Glomerular visceral epithelial cell (primary cell): ENCODE results near the gene PACRG.

Experiments used
- DNase-seq: peaks from one replicate; pipeline ENCODE4 v3.0.0-alpha.2; 2016; ENCODE audit errors: extremely low spot score

The PACRG gene

GRCh38 chr6:163008626-163009025 is 280.9 kb downstream of the PACRG start:
- no peak for DNase-seq

GRCh38 chr6:163010145-163010544 is 282.4 kb downstream of the PACRG start:
- no peak for DNase-seq

- DNase-seq: no peak
Measured at GRCh38 chr6:163014736-163015135, 287.0 kb downstream of the PACRG start.

DNA sequence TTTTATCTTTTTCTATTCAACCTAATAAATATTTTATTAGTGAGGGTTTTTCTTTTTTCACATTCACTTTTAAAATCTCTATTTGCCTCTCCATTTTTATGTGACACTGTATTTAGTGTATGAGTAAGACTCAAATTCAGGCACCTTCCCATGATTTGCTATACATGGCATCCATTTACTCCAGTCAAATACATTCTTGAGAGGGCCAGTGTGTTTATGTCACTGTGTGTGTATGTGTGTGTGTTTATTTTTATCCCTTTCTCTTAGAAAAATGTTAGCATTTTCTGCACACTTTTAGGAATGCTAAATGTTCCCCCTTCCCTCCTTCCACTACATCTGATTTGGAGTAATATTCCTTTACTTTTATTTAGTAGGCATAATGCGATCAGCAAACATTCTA is 290.0 kb downstream of the PACRG start:
- no peak for DNase-seq

DNA sequence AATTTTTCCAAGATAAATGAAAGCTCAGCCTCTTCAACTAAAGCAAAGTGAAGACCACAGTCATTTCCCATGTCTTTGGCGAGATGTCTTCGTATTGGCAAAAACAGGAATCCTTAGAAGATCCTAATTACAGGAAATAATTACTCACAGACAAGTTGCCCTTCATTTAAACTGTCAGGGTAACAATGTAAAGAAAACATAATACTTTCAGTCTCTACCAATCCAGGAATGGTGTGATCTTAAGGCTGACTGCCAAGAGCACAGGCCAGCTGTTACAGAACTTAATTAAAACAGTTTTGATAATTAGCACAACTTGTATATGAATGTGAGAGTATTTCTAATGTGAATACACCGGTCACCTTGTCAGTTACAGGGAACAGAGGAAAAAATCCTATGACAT is 292.2 kb downstream of the PACRG start:
- no peak for DNase-seq

- DNase-seq: no peak
Measured at GRCh38 chr6:163021054-163021453, 293.3 kb downstream of the PACRG start.

- DNase-seq: no peak
Measured at GRCh38 chr6:163023700-163024099, 295.9 kb downstream of the PACRG start.

DNA sequence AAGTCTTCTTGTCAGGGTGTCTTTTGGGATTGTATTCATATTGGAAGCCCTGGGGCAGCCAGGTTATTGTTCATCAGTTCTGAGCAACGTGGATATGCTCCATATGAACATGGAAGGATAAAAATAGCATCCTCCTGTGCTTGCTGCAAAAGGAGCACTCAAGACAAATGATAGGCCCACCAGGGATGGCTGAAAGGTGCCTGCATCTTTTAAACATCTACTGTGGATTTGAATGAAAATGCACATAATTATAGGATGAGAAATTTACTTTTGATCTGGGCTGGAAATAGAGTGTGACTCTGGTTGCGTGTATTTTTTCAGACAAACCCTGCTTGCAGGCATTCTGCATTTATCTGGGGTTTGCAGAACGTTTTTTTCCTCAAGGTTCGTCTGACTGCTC is 299.1 kb downstream of the PACRG start:
- no peak for DNase-seq

GRCh38 chr6:163030980-163031379 is 303.2 kb downstream of the PACRG start:
- no peak for DNase-seq

DNA sequence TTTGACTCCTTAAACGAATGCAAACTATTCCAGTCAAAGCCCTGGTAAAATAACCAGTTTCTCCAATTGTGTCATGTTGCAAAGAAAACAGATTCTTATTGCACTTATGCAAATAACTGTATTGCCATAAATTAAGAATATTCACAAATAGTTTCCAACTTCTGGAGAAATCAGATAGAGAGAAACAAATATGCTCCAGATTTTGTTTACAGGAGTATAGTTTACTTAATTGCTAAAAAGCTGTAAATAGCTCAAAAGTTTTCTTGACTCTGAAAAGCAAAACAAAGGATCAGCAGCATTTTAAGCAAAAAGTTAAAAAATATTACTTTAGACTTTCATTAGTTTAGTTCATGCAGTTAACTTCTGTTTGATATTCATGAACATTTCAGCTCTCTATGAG is 304.2 kb downstream of the PACRG start:
- no peak for DNase-seq

DNA sequence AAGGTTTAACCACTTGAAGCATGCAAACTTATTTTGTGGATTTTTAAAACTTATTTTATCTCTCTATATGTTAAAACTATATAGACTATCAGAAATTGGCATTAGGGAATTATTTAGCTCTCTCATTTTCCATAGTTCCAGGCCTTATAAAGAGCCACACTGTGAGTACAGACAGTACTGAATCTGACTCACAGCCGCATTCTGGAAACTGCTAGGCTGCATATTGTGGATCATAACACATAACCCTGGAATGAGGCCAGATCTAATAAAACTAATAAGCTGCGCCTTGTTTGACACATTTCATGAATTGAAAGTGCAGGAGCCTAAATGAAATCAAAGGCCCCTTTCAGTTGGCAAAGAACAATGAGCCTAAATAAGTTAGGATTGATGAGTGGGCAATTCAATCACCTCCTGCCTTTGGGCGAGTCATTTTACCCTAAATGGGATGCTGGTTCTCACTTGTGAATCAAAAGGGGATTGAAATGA is 308.4 kb downstream of the PACRG start:
- DNase-seq: no peak

DNA sequence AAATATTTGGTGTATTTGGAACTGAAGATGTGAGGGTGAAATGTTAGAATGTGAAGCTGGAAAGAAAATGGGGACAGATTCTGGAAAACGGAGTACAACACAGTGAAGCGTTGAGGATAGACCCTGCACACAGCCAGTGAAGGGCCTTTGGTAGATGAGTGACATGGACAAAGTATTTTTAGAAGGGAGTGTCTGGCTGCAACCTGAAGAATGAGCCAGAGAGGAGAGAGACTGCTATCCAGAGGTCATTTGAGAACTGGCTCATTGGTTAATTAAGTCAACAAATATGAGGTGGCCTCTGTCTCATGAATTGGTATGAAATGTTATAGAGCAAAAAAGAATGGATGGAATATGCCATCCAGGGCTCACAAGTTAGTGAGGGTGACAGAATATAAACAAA is 310.5 kb downstream of the PACRG start:
- no peak for DNase-seq

- no peak for DNase-seq
Measured at GRCh38 chr6:163048345-163048744, 320.6 kb downstream of the PACRG start.

DNA sequence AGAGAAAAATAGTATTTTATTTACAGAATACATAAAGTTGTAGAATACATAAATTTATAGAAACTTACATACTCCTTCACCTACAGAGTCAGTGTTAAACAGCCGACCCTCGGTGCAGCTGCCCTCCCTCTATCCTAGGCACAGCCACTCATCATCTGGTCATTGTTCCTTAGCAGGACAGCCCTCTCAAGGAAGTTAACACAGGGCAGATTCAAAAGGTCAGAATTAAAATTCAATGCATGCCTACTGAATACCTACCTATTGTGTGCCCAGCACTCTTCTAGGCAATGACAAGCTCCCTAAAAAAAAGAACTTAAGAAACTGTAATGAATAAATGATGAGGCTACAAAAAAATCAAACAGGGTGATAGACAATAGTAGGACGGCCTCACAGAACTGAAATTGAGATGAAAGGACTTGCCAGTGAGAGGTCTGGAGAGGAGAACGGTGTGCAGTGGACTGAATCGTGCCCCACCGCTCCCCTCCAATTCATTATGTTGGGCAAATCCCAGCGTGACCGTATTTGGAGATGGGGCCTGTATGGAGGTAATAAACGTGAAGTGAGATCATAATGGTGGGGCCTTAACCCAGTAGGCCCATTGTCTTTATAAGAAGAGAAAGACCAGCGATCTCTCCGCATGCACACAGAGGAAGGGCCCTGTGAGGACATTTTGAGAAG is 326.0 kb downstream of the PACRG start:
- no peak for DNase-seq

- no peak for DNase-seq
Measured at GRCh38 chr6:163054641-163055040, 326.9 kb downstream of the PACRG start.

DNA sequence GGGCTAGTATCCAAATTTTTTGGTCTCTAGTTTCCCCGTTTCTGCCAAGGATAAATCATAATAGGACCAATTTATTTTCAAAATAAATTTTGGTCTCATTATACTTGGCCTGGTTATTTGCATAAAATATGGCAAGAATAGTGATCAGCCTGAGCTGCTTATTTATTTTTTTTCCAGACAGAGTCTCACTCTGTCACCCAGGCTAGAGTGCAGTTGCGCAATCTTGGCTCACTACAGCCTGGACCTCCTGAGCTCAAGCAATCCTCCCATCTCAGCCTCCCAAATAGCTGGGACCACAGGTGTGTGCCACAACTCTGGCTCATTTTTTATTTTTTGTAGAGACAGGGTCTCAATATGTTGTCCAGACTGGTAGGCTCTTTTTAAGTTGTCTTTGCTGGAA is 329.5 kb downstream of the PACRG start:
- no peak for DNase-seq

DNA sequence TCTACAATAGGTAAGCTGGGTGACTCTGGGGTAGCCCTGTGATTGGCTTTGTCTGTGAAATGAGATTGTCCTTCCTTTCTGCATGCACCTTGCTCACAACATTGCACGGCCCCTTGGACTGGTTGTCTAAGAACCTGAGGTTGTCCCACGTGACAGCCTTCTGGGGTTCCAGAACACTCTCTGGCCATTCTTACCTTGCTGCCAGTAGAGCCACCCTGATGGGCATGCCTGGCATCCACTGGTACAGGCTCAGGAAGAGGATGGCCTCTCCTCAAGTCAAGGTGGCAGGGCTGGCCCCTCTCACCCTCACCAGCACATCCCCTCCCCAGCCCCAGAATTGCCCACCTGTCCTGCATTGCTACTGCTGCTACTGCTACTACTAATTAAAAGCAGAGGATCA is 335.0 kb downstream of the PACRG start:
- no peak for DNase-seq

DNA sequence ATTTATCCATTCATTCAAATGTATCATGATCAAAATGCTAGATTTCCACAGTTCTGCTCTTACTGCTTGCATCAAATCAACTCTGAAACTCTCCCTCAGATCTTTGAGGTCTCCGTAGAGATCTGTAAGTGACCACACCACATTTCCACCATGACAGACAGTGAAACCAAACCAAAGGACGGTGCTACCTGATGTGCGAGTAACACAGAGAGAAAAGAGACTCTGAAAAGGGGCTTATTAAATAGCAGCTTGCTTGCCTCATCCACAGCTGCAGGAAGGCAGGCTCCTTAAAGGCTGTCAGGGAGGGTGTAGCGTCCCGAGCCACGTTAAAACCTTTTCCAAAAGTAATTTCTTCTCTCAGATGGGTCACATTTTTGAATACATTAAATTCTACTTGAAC is 335.8 kb downstream of the PACRG start:
- DNase-seq: no peak

DNA sequence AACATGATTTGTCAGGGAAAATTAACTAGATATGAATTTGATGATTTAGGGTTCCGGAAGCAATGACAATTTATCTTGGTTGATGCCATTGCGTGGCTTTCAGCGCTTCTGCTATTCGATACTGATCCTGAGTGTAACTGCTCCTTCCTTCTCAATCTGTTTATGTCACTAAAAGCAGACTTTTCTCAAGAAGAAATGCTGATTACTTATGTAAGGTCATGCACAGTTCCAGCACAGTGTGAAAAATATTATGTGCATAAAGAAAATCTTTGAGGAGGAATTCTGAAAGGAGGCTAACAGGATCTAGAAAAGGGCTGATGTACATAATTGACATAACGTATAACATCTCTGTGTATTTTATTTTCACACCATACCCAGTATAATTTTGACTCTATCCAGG is 336.6 kb downstream of the PACRG start:
- DNase-seq: no peak

- DNase-seq: no peak
Measured at GRCh38 chr6:163066200-163066599, 338.4 kb downstream of the PACRG start.

DNA sequence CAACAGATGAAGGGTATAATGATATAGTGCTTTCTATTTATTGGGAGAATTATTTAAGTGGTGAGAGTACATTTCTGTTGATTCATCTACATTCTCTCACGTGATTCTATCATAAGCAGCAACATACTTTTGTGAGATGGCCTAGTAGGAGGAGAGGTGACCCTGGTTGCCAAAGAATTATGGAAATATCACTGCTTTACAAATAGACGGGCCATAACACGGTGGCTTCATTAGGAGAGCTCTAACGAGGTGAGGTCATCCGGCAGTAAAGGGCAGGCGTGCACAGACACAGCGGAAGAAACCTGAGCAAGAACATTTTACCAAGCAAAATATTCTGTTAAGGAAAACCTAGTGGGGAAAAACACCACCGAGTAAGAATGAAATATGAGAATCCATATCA is 349.4 kb downstream of the PACRG start:
- no peak for DNase-seq

DNA sequence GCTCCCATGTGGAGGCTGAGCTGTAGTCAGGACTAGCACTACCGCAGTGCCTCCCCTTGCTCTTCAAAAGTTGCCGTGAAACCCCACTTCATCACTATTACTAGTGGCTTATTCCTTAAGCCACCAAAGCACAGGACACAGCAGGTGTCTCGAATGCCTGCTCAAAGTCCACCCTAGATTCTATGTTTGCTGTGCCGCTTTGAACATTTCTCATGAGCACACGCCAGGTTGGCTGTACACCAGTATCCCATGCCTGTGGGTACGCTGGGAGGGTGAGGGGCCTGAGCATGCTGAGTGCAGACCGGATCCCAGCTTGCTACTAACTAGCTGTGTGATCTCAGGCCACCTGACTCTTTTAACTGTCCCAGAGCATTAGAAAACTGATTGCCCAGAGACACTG is 350.9 kb downstream of the PACRG start:
- no peak for DNase-seq

GRCh38 chr6:163080228-163080627 is 352.5 kb downstream of the PACRG start:
- DNase-seq: no peak

DNA sequence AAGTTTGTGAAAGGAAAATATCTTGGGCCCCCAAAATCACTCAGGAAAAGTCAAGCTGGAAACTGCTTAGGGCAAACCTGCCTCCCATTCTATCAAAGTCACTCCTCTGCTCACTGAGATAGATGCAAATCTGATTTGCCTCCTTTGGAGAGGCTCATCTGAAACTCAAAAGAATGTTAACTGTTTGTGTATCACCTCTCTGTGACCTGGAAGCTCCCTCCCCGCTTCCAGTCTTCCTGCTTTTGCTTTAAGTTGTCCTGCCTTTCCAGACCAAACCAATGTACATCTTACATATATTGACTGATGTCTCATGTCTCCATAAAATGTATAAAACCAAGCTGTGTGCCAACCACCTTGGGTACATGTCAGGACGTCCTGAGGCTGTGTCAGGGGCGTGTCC is 355.4 kb downstream of the PACRG start:
- DNase-seq: no peak
